Activated CD4-positive, alpha-beta T cell treated with anti-CD3 and anti-CD28 coated beads for 48 hours (primary cell): ENCODE data around the gene ZNF275.

Source experiments
- DNase-seq: peaks from one replicate; pipeline ENCODE4 v3.0.0-alpha.2; 2020

The ZNF275 gene

GRCh38 chrX:153392642-153393321 is 58.8 kb downstream of the ZNF275 start:
- no peak for DNase-seq

GRCh38 chrX:153394612-153395011 is 60.7 kb downstream of the ZNF275 start:
- no peak for DNase-seq

- DNase-seq, result no peak
Observed at GRCh38 chrX:153395613-153396319, 61.8 kb downstream of the ZNF275 start.

- DNase-seq, result no peak
Observed at GRCh38 chrX:153396320-153397195, 62.6 kb downstream of the ZNF275 start.

GRCh38 chrX:153397256-153397960 is 63.5 kb downstream of the ZNF275 start:
- DNase-seq, result no peak

GRCh38 chrX:153398275-153398960 is 64.5 kb downstream of the ZNF275 start:
- DNase-seq, result no peak

GRCh38 chrX:153400146-153401132 is 66.5 kb downstream of the ZNF275 start:
- peak; percentile 76 for DNase-seq

GRCh38 chrX:153401133-153401764 is 67.3 kb downstream of the ZNF275 start, which contains the start of gene PNMA6E:
PNMA6E (minus strand) TSS chrX:153401350; CDS start chrX:153398849, 2,501 bp downstream.
- DNase-seq, result no peak
